IPS DF 6.9 (cell line): ENCODE data around the gene DGAT2L6.
"Not testable (repeated sequence)": the region's sequence is repeated elsewhere in the genome, so short reads cannot be mapped to it uniquely, and the experiment has no call there.

Experiments
- DNase-seq: peaks from one replicate; pipeline ENCODE4 v3.0.0-alpha.2; 2013; ENCODE audit warnings: low read depth, low spot score
- H3K27ac ChIP-seq: one replicate; pipeline ENCODE4 v1.5.1; 2013; ENCODE audit warnings: low read length, control low read depth
- H3K27me3 ChIP-seq: 2 replicates; pipeline ENCODE4 v1.6.1; 2013; ENCODE audit warnings: mild to moderate bottlenecking, low read length; ENCODE audit not compliant: control insufficient read depth, insufficient read depth
- H3K36me3 ChIP-seq: 2 replicates; pipeline ENCODE4 v1.6.1; 2013; ENCODE audit warnings: low read length; ENCODE audit not compliant: control insufficient read depth, insufficient read depth
- H3K4me1 ChIP-seq: 2 replicates; pipeline ENCODE4 v1.6.1; 2013; ENCODE audit warnings: low read length; ENCODE audit not compliant: control insufficient read depth, insufficient read depth
- H3K4me3 ChIP-seq: 2 replicates; pipeline ENCODE4 v1.5.1; 2013; ENCODE audit warnings: mild to moderate bottlenecking, low read length
- H3K9me3 ChIP-seq: 2 replicates; pipeline ENCODE4 v1.6.1; 2013; ENCODE audit warnings: low read length, inconsistent platforms; ENCODE audit not compliant: control insufficient read depth, insufficient read depth
- WGBS: extraction: QIAGEN DNeasy Blood & Tissue Kit; methylation state at CpG from one replicate; pipeline ENCODE4 v1.1.7; 2013; ENCODE audit warnings: mixed read lengths, missing lambda C conversion rate; ENCODE audit not compliant: insufficient read length, insufficient coverage; 5-methylcytosine and 5-hydroxymethylcytosine counted together

The DGAT2L6 gene

DNA sequence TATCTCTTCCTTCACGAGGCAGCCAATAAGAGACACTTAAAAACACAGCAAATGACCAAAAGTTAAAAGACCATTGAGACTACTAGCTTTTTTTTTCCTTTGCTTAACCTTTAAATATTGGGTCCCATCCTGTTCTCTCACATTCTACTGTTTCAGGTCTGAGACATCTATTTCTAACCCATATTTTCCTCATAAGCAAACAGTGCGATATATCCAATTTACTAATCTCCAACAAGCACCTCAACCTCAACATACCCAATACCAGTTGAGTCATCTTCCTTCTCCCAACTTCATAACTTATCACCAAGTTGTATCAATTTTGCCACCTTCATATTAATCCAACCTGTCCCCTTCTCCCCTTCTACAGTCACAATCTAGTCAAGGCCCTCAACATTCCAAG, 64.2 kb downstream of the DGAT2L6 start:
- Histone ChIP-seq H3K4me1 (no peaks in the 10 kb centered on the region), H3K36me3 (no peaks in the 10 kb centered on the region), H3K27ac (no peak overlapping the region), H3K27me3 (no peaks in the 10 kb centered on the region), H3K4me3 (no peak overlapping the region), H3K9me3 (no peaks in the 10 kb centered on the region)
- no CpG with 5 or more reads among the region's 2 CpGs for WGBS
- no peak for DNase-seq

GRCh38 chrX:70243601-70244000, 66.3 kb downstream of the DGAT2L6 start:
- H3K4me1 ChIP-seq, DNase-seq, H3K4me3 ChIP-seq, H3K36me3 ChIP-seq, H3K27ac ChIP-seq, H3K9me3 ChIP-seq, H3K27me3 ChIP-seq: not testable (repeated sequence)
- no CpG with 5 or more reads among the region's 5 CpGs for WGBS

DNA sequence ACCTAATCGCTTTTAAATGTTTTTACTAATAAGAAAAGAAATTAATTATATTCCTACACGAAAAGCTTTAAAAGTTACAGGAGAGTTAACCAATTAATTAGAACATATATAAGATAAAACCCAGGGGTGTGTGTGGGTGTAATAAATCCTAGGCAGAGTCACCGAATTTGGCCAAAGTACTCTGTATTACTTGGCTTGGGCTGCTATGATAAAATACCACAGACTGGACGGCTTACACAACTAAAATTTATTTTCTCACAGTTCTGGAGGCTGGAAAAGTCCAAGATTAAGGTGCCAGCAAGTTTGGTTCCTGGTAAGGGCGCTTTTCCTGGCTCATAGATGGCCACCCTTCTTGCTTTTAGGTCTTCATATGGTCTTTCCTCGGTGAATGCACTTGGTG, 67.6 kb downstream of the DGAT2L6 start:
- no peaks in the 10 kb centered on the region for H3K4me1 ChIP-seq
- H3K4me3 ChIP-seq: no peak overlapping the region
- no peaks in the 10 kb centered on the region for H3K36me3 ChIP-seq
- H3K27ac ChIP-seq: no peak overlapping the region
- no CpG with 5 or more reads among the region's 6 CpGs for WGBS
- DNase-seq: no peak
- no peaks in the 10 kb centered on the region for H3K27me3 ChIP-seq
- H3K9me3 ChIP-seq: no peaks in the 10 kb centered on the region

- no peaks in the 10 kb centered on the region for H3K27me3 ChIP-seq
- no peak overlapping the region for H3K4me3 ChIP-seq
- H3K36me3 ChIP-seq: no peaks in the 10 kb centered on the region
- DNase-seq: no peak
- no CpG with 5 or more reads among the region's 2 CpGs for WGBS
- H3K27ac ChIP-seq: no peak overlapping the region
- H3K9me3 ChIP-seq: no peaks in the 10 kb centered on the region
- H3K4me1 ChIP-seq: no peaks in the 10 kb centered on the region
Measured at GRCh38 chrX:70247252-70247651, 70.0 kb downstream of the DGAT2L6 start.

DNA sequence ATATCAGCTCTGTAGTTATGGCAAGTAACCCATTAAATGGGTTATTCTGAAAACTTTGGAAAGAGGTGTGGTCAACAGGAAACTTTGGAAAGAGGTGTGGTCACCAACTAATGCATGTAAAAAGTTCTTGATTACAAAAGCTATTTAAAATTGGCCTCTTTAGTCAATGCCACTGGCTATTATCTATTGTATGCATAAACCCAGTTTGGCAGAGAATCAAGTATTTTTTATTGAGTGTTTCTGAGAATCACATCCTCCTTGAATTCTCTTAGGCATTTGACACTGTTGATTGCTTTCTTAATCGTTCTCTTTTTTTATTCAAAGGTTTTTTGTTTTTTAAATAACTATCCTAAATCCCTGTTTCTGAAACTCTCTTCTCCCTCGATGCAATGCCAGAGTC, 75.2 kb downstream of the DGAT2L6 start:
- H3K4me1 ChIP-seq: no peaks in the 10 kb centered on the region
- no peaks in the 10 kb centered on the region for H3K9me3 ChIP-seq
- H3K27ac ChIP-seq: no peak overlapping the region
- DNase-seq: no peak
- no peak overlapping the region for H3K4me3 ChIP-seq
- WGBS: no CpG with 5 or more reads among the region's 2 CpGs
- no peaks in the 10 kb centered on the region for H3K36me3 ChIP-seq
- no peaks in the 10 kb centered on the region for H3K27me3 ChIP-seq

DNA sequence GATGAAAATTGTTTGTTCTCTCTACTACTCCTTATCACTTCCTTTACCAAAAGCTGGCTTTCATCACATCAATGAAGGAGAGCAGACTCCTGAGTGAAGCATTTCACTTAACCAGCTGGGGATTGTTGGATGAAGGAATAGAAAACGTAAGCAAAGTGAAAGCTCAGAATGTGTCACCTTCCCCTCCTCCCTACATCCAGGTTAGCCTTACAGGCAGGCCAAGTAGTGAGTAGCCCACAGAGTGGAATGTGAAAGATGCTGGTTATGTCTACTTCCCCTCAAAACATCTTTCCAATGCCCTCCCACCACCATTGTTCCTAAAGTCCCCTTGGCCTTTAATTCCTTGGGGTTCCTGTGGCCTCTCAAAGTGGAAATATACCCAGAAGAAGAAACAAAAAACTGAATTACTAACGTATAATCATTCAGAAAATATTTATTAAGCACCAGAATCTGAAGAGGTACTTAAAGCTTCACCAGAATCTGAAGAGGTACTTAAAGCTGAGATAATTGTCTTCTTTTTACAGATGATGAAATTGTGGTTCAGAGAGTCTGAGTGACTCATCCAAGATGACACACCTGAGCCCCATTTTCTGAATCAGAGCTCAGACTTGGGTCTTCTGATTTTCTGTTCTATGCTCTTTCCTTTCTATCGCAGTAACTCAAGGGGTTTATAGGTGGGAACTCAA, 76.2 kb downstream of the DGAT2L6 start:
- Histone ChIP-seq H3K27me3 (no peaks in the 10 kb centered on the region), H3K9me3 (no peaks in the 10 kb centered on the region), H3K27ac (no peak overlapping the region), H3K4me1 (no peaks in the 10 kb centered on the region), H3K36me3 (no peaks in the 10 kb centered on the region), H3K4me3 (no peak overlapping the region)
- no CpG with 5 or more reads among the region's 3 CpGs for WGBS
- no peak for DNase-seq

DNA sequence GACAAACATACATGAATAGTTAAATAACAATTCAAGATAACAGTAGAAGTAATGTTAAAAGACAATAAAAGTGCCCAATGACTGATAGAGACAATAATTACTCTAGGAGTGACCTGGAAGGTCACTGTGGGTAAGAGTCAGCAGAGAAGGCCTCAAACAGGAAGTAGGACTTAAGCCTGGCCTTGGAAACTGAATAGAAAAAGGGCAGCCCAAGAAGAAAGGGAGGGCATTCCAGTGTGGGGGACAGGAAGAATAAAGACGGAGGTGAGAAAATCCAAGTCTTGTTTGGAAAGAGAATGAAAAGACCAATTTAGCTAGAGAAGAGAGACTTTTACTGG, 76.7 kb downstream of the DGAT2L6 start:
- no peak overlapping the region for H3K27ac ChIP-seq

DNA sequence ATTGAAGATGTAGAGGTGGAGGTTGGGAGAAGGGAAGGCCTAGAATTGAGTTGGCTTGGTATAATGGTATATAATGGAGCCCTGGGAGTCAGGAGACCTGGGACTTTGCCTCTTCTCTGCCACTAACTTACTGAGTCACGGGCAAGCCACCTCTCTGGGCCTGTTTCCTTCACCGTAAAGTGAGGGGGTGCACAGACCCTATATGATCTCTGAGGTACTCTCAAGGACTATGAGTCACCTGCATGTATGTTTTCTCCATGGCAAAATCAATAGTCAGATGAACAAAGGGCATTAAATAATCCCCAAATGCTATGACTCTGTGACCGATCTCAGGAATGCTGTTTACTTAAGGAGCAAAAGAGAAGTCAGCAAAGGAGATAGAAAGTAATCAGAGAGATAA, 77.6 kb downstream of the DGAT2L6 start:
- no peak for DNase-seq
- H3K4me1 ChIP-seq: no peaks in the 10 kb centered on the region
- no peaks in the 10 kb centered on the region for H3K27me3 ChIP-seq
- WGBS: no CpG with 5 or more reads among the region's 3 CpGs
- no peak overlapping the region for H3K4me3 ChIP-seq
- H3K27ac ChIP-seq: no peak overlapping the region
- H3K9me3 ChIP-seq: no peaks in the 10 kb centered on the region
- H3K36me3 ChIP-seq: no peaks in the 10 kb centered on the region

More for the DNA sequence above, 76.7 kb downstream of the DGAT2L6 start:
- no peaks in the 10 kb centered on the region for H3K4me1 ChIP-seq
- no peaks in the 10 kb centered on the region for H3K36me3 ChIP-seq
- no peak overlapping the region for H3K4me3 ChIP-seq
- no CpG with 5 or more reads among the region's 1 CpG for WGBS
- H3K9me3 ChIP-seq: no peaks in the 10 kb centered on the region
- H3K27me3 ChIP-seq: no peaks in the 10 kb centered on the region
- DNase-seq: no peak
